ENCODE results near the gene DNMT1.

DNA sequence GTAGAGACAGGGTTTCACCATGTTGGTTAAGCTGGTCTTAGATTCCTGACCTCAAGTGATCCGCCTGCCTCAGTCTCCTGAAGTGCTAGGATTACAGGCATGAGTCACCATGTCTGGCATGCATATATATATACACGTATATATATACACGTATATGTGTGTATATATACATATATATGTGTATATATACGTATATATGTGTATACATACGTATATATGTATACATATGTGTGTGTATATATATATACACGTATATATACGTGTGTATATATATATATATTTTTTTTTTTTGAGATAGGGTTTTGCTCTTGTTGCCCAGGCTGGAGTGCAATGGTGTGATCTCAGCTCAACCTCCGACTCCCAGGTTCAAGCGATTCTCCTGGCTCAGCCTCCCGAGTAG, 11.9 kb downstream of the DNMT1 start:
- TF ChIP-seq TCF7L2 (IDR thresholded peaks at IDR 0.05; ENCODE audit: low read depth, low read length) (no peak), POLR2AphosphoS5 (IDR thresholded peaks at IDR 0.05; ENCODE audit: low read depth, low read length) (no peak)
